Smooth muscle cell of the brain vasculature (primary cell): ENCODE data around the gene NUAK2.

ENCODE experiments used
- DNase-seq: peaks from one replicate; pipeline ENCODE4 v3.0.0-alpha.2; 2012; ENCODE audit warnings: low read depth, low spot score

Gene NUAK2

DNA sequence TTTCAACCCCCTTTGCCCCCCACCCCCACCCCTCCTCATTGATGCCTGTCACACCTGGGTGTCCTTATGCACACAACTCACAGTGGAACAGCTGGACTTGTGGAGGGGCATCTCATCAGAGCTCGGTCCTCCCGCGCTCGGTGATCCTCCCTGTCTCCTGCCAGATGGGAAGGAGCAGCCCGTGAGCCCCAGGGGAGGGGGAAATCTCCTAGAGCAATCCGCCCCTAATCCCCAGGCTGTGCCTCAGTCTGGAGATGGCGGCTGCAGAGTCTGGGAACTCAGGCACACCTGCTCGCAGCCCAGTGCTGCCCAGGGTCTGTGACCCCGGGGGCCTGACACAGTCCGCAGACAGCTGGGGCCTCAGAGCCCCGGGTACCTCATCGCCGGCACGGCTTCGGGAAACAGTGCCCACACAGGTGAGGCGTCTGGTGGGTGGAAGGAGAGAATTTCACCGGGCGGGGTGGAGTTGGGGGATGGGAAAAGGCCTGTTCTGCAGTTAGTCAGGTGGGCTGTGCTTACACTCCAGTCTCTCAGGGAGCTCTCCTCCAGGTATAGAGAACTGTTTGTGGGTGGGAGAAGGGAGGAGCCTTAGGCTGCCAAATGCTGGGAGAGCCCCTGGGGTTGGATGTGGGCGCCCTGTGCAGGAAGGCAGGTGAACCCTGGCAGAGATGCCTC lies 64.5 kb downstream of the NUAK2 start:
- no peak for DNase-seq

DNA sequence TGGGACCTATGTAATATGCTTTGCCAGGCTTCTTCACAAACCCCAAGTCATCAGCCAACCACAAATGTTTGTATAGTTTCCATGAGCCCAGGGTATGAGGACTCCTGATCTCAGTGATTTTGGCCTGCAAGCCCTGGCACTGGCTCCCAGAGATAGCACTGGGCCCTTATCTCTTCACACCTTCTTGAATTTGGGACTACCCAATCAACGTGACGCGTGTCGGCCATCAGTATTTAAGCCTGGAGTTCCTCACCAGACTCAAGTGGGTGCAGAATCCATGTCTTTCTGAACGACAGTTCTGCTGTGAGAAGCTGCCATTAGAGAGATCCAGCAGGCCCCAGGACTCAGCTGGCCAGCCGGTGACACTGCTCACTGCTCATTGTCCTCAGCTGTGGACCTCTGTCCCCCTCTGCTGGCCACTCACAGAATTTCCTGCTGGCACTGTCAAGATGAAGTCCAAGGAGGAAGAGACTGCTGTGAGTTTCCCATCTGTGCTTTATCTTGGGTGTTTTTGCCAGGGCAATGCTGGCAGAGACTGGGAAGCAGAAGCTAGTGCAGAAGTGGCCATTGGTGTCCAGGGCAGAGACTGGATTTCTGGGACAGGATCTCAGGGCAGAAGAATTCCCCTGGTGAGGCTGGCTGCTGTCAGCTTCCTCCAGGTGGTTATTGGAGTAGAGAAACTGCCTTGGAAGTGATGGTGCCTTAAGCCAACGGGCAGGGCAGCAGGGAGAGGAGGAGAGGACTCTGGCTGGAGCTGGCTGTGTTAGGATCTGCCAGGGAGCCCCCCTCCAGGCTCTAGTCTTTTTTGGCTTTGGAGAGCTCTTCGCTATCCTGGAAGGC lies 65.4 kb downstream of the NUAK2 start:
- DNase-seq = peak; percentile 62
